ENCODE measurements around the gene TSPAN19. TPM values are rescaled to one million over a fixed set of nuclear protein-coding genes. Genes with fewer than 3 reads are reported as not detected.
"Not testable (repeated sequence)": the region's sequence is repeated elsewhere in the genome, so short reads cannot be mapped to it uniquely, and the experiment has no call there.

Gene TSPAN19
- total RNA-seq, 1 donor from 2014 or later: not detected

DNA sequence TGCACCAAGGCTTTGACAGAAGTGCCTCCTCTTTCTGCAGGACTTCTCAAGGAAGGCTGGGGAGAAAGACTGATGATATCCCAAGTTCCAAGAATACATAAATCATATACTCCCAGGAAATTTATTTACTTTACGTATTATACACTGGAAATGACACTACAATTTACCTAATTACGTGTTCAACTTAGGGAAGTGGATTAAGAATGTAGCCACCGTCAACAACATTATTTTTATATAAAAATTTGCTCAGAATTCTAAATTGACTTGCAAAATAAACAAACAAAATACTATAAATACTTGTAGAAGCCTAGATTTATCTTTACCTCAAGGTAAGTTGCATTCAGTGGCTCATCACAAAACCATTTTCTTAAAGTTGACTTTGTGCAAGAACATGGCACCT is 18.9 kb downstream of the TSPAN19 start:
- Mint-ChIP-seq H3K9me3 (ENCODE audit: low read depth) (no peaks in the 10 kb centered on the region), H3K27ac (ENCODE audit: unreplicated experiment) (no peak overlapping the region), H3K4me1 (ENCODE audit: low read depth) (peaks cover 3% of the 10 kb centered on the region), H3K27me3 (ENCODE audit: low read depth) (peaks cover 11% of the 10 kb centered on the region), H3K36me3 (ENCODE audit: low read depth) (no peaks in the 10 kb centered on the region), H3K4me3 (ENCODE audit: unreplicated experiment) (no peak overlapping the region)
- TF ChIP-seq, protein P1, sequence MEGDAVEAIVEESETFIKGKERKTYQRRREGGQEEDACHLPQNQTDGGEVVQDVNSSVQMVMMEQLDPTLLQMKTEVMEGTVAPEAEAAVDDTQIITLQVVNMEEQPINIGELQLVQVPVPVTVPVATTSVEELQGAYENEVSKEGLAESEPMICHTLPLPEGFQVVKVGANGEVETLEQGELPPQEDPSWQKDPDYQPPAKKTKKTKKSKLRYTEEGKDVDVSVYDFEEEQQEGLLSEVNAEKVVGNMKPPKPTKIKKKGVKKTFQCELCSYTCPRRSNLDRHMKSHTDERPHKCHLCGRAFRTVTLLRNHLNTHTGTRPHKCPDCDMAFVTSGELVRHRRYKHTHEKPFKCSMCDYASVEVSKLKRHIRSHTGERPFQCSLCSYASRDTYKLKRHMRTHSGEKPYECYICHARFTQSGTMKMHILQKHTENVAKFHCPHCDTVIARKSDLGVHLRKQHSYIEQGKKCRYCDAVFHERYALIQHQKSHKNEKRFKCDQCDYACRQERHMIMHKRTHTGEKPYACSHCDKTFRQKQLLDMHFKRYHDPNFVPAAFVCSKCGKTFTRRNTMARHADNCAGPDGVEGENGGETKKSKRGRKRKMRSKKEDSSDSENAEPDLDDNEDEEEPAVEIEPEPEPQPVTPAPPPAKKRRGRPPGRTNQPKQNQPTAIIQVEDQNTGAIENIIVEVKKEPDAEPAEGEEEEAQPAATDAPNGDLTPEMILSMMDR (IDR thresholded peaks at IDR 0.05): no peak
- DNase-seq (ENCODE audit: low spot score): no peak

DNA sequence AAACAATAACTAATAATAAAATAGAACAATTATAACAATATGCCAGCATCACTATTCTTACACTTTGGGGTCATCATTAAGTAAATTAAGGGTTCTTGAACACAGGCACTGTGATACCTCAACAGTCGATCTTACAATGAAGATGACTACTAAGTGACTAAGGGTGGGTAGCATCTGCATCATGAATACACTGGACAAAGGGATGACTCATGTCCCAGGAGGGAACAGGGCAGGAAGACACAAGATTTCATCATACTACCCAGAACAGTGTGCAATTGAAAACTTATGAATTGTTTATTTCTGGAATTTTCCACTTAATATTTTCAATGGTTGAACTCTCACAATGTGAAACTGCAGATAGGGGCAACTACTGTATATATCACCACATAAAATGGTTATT is 19.7 kb downstream of the TSPAN19 start:
- Mint-ChIP-seq H3K4me3 (ENCODE audit: unreplicated experiment) (no peak overlapping the region), H3K36me3 (ENCODE audit: low read depth) (no peaks in the 10 kb centered on the region), H3K27me3 (ENCODE audit: low read depth) (peaks cover 11% of the 10 kb centered on the region), H3K27ac (ENCODE audit: unreplicated experiment) (no peak overlapping the region), H3K9me3 (ENCODE audit: low read depth) (no peaks in the 10 kb centered on the region), H3K4me1 (ENCODE audit: low read depth) (peaks cover 3% of the 10 kb centered on the region)
- TF ChIP-seq, protein P1 (IDR thresholded peaks at IDR 0.05): no peak
- DNase-seq (ENCODE audit: low spot score): no peak

DNA sequence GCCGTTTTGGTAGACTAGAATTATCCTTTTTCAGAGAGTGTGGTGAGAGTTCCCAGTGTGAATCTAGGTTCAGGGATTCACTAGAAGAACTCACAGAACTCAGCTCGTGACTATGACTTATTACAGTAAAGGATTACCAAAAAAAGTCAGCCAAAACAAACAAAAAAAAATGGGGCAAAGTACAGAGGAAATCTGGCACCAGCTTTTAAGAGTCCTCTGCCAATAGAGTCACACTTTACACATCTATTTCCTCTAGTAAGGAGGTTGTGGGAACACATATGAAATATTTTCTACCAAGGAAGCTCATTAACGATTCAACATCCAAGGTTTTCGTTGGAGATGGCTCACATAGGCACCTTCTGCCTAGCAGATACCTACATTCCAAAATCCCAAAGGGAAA is 28.2 kb downstream of the TSPAN19 start:
- TF ChIP-seq, protein P1 (IDR thresholded peaks at IDR 0.05): no peak
- DNase-seq (ENCODE audit: low spot score): no peak
- no peaks in the 10 kb centered on the region for H3K4me1 Mint-ChIP-seq (ENCODE audit: low read depth)
- H3K36me3 Mint-ChIP-seq (ENCODE audit: low read depth): no peaks in the 10 kb centered on the region
- H3K4me3 Mint-ChIP-seq (ENCODE audit: unreplicated experiment): no peak overlapping the region
- H3K27ac Mint-ChIP-seq (ENCODE audit: unreplicated experiment): no peak overlapping the region
- no peaks in the 10 kb centered on the region for H3K9me3 Mint-ChIP-seq (ENCODE audit: low read depth)
- peaks cover 11% of the 10 kb centered on the region for H3K27me3 Mint-ChIP-seq (ENCODE audit: low read depth)

DNA sequence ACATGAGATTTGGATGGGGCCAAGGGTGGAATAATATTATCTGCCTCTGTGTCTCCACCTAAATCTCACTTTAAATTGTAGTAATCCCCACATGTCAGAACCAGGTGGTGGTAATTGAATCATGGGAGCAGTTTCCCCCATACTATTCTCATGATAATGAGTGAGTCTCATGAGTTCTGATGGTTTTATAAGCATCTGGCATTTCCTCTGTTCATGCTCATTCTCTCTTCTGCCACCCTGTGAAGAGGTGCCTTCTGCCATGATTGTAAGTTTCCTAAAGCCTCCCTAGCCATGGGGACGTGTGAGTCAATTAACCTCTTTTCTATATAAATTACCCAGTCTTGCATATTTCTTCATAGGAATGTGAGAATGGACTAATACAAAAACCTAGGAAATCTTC is 29.9 kb downstream of the TSPAN19 start:
- H3K4me3 Mint-ChIP-seq (ENCODE audit: unreplicated experiment): no peak overlapping the region
- TF ChIP-seq, protein P1 (IDR thresholded peaks at IDR 0.05): no peak
- no peaks in the 10 kb centered on the region for H3K36me3 Mint-ChIP-seq (ENCODE audit: low read depth)
- H3K9me3 Mint-ChIP-seq (ENCODE audit: low read depth): no peaks in the 10 kb centered on the region
- no peak overlapping the region for H3K27ac Mint-ChIP-seq (ENCODE audit: unreplicated experiment)
- no peak for DNase-seq (ENCODE audit: low spot score)
- no peaks in the 10 kb centered on the region for H3K4me1 Mint-ChIP-seq (ENCODE audit: low read depth)
- peaks cover 5% of the 10 kb centered on the region for H3K27me3 Mint-ChIP-seq (ENCODE audit: low read depth)

DNA sequence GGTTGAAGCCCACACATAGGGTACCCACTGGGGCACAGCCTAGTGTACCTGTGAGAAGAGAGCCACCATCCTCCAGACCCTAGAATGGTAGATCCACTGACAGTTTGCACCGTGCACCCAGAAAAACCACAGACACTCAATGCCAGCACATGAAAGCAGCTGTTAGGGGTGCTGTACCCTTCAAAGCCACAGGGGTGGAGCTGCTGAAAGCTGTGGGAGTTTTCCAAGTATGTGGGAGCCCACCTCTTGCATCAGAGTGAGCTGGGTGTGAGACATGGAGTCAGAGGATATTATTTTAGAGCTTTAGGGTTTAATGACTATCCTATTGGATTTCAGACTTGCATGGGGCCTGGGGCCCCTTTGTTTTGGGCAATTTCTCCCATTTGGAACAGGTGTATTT is 30.5 kb downstream of the TSPAN19 start:
- Mint-ChIP-seq H3K27ac (ENCODE audit: unreplicated experiment) (no peak overlapping the region), H3K4me1 (ENCODE audit: low read depth) (no peaks in the 10 kb centered on the region), H3K36me3 (ENCODE audit: low read depth) (no peaks in the 10 kb centered on the region), H3K9me3 (ENCODE audit: low read depth) (no peaks in the 10 kb centered on the region), H3K4me3 (ENCODE audit: unreplicated experiment) (no peak overlapping the region), H3K27me3 (ENCODE audit: low read depth) (peaks cover 5% of the 10 kb centered on the region)
- no peak for DNase-seq (ENCODE audit: low spot score)
- TF ChIP-seq, protein P1 (IDR thresholded peaks at IDR 0.05): no peak

DNA sequence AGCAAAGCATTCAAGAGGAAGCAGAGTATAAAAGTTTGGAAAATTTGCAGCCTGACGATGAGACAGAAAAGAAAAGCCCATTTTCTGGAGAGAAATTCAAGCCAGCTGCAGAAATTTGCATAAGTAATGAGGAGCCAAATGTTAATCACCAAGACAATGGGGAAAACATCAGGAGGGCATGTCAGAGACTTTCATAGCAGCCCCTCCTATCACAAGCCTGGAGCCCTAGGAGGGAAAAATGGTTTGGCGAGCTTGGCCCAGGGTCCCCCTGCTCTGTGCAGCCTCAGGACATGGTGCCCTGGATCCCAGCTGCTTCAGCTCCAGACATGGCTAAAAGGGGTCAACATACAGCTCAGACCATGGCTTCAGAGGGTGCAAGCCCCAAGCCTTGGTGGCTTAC is 31.0 kb downstream of the TSPAN19 start:
- H3K4me3 Mint-ChIP-seq (ENCODE audit: unreplicated experiment); H3K36me3 Mint-ChIP-seq (ENCODE audit: low read depth); DNase-seq (ENCODE audit: low spot score); H3K9me3 Mint-ChIP-seq (ENCODE audit: low read depth); H3K27me3 Mint-ChIP-seq (ENCODE audit: low read depth); H3K4me1 Mint-ChIP-seq (ENCODE audit: low read depth); H3K27ac Mint-ChIP-seq (ENCODE audit: unreplicated experiment): not testable (repeated sequence)
